ENCODE results near the gene SYNPR. TPM values are rescaled to one million over a fixed set of nuclear protein-coding genes. Genes with fewer than 3 reads are reported as not detected.

SYNPR gene
- polyA plus RNA-seq, 12 donors, result 0.07 to 0.11 TPM; not detected in 10

- DNase-seq, result no peak
Observed at GRCh38 chr3:63471781-63472180, 193.7 kb downstream of the SYNPR start.

- no peak for DNase-seq
Observed at GRCh38 chr3:63473641-63474166, 195.6 kb downstream of the SYNPR start.

DNA sequence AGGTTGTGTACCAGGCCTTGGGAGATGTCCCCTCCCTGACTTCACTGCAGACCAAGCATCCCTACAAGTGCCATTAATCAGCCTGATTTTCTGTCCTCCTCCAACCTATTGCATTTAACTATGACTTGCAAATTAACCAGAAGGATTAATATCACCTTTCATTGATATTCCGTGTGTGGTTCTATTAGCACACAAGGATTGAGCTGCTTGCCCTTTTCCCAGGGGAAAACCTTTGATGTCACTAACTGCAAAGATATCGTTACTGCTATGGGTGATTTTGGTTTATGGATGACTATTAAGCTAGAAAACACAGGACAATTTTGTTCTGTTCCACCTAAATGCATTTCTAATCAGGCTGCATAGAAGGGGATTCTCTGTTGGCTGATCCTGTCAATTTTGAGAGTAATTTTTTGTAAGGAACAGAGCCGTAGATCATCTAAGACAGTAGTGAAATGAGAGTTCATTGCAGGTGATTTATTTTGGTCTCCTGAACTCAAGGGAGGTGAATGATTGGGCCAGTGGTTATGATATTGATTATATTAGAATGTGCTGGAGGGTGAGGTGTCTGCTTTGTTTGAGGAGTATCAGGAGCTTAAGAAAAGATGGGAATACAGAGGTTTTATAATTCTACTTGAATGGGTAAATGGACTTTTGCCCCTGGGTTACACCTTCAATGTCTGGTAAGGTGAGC lies 196.9 kb downstream of the SYNPR start:
- DNase-seq, result no peak

GRCh38 chr3:63477494-63478129 lies 199.5 kb downstream of the SYNPR start:
- no peak for DNase-seq

DNA sequence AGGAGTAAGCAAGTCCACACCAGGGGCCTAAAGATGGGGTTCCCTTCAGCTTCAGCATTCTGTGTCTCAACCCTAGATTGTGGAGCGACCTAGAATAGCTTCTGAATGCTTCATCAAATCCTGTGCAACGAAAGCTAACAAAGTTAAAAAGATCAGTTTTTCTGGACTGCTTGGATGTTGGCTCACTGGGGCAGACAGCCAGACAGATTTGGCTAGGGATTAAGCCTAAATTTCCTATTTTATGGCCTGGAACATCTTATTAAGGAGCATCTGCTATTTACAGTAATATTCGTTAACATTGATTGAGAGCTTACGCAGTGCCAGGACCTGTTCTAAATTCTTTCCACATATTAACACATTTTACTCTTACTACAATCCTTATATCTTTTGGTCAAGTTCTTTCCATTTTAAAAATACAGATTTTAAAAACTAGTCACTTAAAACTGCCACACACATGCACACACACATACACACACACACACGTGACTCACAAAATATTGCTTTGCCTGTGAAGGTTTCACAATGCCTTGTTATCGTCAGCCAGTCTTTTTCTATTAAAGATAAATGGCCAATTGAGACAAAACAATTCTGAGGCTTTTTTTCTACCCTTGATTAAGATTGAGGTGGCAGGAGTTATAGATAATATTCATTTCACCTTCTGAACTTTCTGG lies 201.0 kb downstream of the SYNPR start:
- DNase-seq, result no peak

DNA sequence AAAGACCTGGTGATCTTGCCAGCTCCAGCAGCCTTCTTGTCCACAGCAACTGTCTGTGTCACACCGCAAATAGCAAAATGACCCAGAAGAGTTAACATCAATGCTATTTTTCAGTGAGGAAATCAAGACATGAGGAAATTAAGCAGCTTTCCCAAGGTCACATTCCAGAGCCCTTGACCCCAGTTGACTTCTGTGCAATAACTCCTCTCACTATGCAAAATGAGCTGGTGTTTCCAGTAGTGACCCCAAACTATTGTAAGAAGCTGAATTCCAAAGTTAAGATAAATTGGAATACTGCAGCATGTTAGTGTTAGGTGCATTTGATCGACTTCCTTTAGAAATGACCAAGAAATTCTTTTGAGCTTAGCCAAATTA lies 201.5 kb downstream of the SYNPR start:
- DNase-seq, result no peak

GRCh38 chr3:63481627-63482026 lies 203.5 kb downstream of the SYNPR start:
- no peak for DNase-seq

DNA sequence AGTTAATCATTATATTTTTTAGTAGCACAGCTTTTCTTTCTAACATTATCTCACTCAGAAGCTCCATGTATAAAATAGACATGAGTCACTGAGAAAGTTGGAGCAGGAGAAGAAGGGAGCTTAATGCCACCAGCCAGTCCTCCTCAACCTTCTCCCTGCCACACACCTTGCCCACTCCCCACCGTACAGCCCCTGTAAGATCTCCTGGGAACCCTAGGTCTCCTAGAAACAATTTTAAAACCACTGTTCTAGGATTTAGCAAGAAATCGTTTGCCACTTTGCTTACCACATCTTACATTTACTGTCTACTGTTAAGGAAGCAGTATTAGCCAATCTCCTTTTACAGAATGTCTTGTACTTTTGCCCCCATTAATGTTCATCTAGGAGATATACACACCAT lies 204.2 kb downstream of the SYNPR start:
- no peak for DNase-seq

DNA sequence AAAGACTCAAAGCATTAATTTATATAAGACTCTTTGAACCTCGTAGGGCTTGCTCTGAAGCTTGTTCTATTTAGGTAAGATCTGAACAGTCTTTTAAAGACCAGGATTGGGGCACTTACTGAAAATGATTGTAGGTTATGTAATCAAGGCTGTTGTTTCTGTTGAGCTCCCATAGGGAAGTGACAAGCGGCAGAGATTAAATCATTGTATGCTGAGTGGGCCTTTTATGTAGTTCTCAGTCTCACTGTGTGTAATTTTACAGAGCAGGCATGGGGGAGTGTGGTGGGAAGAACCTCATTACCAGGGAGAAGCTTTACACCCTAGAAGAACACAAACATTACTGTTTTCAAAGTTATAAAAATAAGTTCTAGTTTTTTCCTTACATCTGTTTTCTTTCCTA lies 214.4 kb downstream of the SYNPR start:
- no peak for DNase-seq

DNA sequence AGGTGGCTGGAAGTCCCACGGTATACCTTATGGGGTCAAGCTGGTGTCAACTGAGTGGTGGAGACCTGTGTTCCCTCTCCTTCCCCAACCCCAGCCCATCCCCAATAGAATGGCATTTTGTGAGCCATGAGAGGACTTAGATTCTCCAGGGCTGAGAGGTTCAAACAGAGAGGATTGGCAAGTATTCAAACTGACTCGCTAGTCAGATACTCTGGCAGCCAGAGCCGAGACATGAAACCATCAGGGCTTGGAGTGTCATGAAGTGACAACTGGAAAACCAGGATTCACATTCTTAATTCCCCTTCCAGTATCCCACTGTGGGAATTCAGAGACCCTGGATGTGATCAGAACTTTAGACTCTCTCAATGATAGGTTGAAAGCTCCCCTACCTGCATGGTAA lies 215.0 kb downstream of the SYNPR start:
- no peak for DNase-seq

GRCh38 chr3:63494646-63495045 lies 216.5 kb downstream of the SYNPR start:
- DNase-seq, result no peak

- DNase-seq, result no peak
Observed at GRCh38 chr3:63497641-63498040, 219.5 kb downstream of the SYNPR start.

GRCh38 chr3:63500196-63500595 lies 222.1 kb downstream of the SYNPR start:
- no peak for DNase-seq

DNA sequence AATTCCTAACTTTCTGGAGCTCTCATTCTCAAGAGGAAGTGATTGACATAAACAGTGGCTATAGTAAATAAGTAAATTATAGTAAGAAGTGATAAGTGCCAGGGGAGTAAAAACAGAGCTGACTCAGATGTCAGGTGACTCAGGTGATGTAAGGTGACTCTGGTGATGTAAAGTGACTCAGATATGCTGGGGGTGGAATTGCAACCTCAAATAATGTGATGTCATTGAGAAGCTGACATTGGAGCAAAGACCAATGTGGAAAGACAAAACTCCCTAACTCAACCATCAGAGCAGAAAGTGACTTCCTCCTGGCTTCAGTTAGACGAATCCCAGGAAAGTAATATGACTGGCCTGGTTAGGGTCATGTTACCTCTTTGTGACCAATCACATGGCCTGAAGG lies 230.2 kb downstream of the SYNPR start:
- no peak for DNase-seq

- no peak for DNase-seq
Observed at GRCh38 chr3:63508771-63509170, 230.7 kb downstream of the SYNPR start.

DNA sequence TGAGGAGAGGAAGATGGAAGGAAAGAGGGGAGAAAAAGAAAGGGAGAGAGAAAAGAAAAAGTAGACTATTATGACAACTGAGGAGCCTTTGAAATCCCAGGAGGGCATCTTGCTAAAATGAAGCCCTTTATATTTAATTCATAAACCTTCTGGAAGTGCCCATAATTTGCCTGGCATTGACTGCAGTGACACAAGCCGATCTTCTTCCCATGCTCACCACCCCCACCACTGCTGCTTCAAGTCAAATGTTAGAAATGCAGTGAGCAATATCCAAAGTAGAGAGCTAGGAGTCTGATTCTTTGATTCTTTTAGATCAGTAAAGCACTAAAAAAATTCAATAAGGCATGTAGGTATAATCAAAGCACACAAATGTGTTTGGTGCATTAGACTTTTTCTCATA lies 235.7 kb downstream of the SYNPR start:
- DNase-seq, result no peak

GRCh38 chr3:63514678-63515077 lies 236.6 kb downstream of the SYNPR start:
- no peak for DNase-seq

DNA sequence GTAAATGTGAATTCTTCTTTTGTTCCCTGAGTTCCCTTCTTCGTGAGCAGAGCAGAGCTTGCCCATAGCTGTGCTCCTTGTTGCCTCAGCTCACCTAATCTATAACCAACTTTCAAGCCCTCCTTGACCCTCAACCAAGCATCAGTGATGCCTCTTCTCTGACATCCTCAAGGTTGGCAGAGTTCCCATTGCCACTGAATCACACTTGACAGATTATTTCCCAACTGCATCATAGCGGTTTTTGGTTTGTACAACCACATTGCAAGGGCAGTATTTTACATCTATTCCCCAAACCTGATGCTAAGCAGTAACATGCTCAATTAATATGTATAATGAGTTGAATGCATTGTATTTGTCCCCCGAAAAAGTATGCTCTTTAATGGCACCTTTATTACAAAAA lies 241.3 kb downstream of the SYNPR start:
- DNase-seq, result no peak

- no peak for DNase-seq
Observed at GRCh38 chr3:63521657-63522056, 243.5 kb downstream of the SYNPR start.

DNA sequence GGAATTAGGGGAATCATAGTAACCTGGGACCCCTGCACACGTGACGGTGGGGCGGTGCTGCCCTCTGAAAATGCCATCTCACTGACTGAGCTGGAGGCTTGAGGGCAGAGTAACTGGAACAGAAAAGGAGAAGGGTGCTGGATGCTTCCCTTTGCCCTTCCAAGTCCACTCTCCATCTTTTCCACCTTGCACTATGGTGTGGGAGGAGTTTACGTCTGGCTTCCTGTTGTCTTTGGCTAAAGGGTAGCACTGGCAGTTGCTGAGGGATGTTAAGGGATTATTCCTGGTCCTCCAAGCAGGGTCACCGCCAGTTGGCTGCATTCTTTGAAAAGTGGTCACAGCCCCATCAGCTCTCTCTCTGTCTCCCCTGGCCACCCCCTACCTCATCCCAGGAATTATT lies 245.0 kb downstream of the SYNPR start:
- DNase-seq, result no peak

- no peak for DNase-seq
Observed at GRCh38 chr3:63528325-63529000, 250.4 kb downstream of the SYNPR start.

GRCh38 chr3:63532521-63532920 lies 254.4 kb downstream of the SYNPR start:
- DNase-seq, result no peak

DNA sequence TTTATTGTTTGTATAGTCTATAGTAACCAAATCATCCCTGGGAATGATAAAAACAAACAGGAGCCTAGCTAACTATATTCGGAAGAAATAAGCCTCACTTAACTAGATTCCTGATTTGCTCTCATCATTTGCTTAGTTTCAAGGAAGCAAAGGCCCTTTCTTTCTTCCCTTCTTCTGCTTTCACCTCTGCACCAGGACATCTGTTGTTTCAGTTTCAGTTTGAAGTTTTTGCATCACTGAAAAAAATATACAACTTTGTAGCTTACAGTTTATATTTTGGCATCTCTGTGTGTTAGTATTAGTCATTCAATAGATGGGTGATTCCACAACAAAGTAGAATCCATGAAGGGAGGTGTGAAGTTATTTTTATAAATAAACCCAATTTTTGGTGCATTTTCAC lies 260.8 kb downstream of the SYNPR start:
- DNase-seq, result no peak

Measured in muscle of arm (tissue), 12 donors.